Transverse colon (tissue), 4 donors: ENCODE measurements around the gene ZMIZ1. TPM values are rescaled to one million over a fixed set of nuclear protein-coding genes. Genes with fewer than 3 reads are reported as not detected.

Experiments
- DNase-seq: peaks from one replicate; pipeline ENCODE4 v3.0.0-alpha.2; 2019
- H3K27ac ChIP-seq, 4 donors: fragments of 200-600 bp; sonication (generic); 2 replicates each; pipeline ENCODE4 v1.5.1; 2016 to 2018; ENCODE audit warnings: inconsistent platforms in 4 of 4
- H3K27me3 ChIP-seq: fragments of 200-600 bp; sonication (generic); 2 replicates; pipeline ENCODE4 v1.5.1; 2017; ENCODE audit warnings: inconsistent platforms
- H3K36me3 ChIP-seq, 4 donors: fragments of 200-600 bp; sonication (generic); 2 replicates each; pipeline ENCODE4 v1.5.1; 2017 to 2019; ENCODE audit warnings: inconsistent platforms in 4 of 4
- H3K4me1 ChIP-seq, 4 donors: fragments of 200-600 bp; sonication (generic); 2 replicates each; pipeline ENCODE4 v1.5.1; 2017 to 2020; ENCODE audit warnings: inconsistent platforms in 4 of 4
- H3K4me3 ChIP-seq, 4 donors: fragments of 200-600 bp; sonication (generic); 1 replicate in 1 of 4; 2 replicates in 3 of 4; pipeline versions ENCODE4 v1.5.1 to v1.6.1; 2017 to 2019; ENCODE audit warnings: inconsistent platforms in 4 of 4
- H3K9me3 ChIP-seq, 2 donors: fragments of 200-600 bp; sonication (generic); 2 replicates each; pipeline ENCODE4 v1.5.1; 2017 to 2019; ENCODE audit warnings: inconsistent platforms in 2 of 2
- EP300 ChIP-seq: sonication (generic); formaldehyde crosslinking; IDR thresholded peaks from one replicate; pipeline ENCODE4 v1.6.1; 2017; ENCODE audit warnings: antibody characterized with exemption, low read depth
- POLR2A ChIP-seq: fragments of 450-650 bp; IDR thresholded peaks from one replicate; pipeline ENCODE4 v1.6.1; 2016; ENCODE audit warnings: antibody characterized with exemption, mild to moderate bottlenecking, moderate library complexity
- POLR2AphosphoS5 ChIP-seq, 3 donors: sonication (generic); formaldehyde crosslinking; IDR thresholded peaks; one replicate each; pipeline ENCODE4 v1.6.1; 2016; ENCODE audit warnings: antibody characterized with exemption in 3 of 3
- WGBS, 2 donors: methylation state at CpG; one replicate each; pipeline ENCODE4 v1.1.5; 2018; ENCODE audit warnings: low coverage in 1 of 2; 5-methylcytosine and 5-hydroxymethylcytosine counted together
- in situ Hi-C, 4 donors: fragments of 200-750 bp; cut with MboI; loops; one replicate each; pipeline versions ENCODE4 v1.15.0 to v1.15.1; 2017; ENCODE audit warnings: low sequenced_read_pairs in 3 of 4, low pct_ligation_motif_present in 1 of 4, low pct_unique_long_range_greater_than_20kb in 1 of 4
- intact Hi-C: fragments of 100-400 bp; cut with DNase I; formaldehyde crosslinking; loops from one replicate; pipeline ENCODE4 v1.15.1; 2023; ENCODE audit warnings: low total_unique reads
- total RNA-seq, 4 donors: library from RNA; depleted of rRNA; stranded (reverse); fragments of >200 nt; gene quantifications; one replicate each; pipeline ENCODE4 v1.1.0, GENCODE V29; 2016
- TF ChIP-seq, protein P1 (sequence below), 5 experiments: fragments of 200-600 bp in 3 of 5; fragments of 450-650 bp in 2 of 5; sonication (generic) in 3 of 5; IDR thresholded peaks; 1 replicate in 2 of 5; 2 replicates in 3 of 5; pipeline ENCODE4 v1.5.1; 2016 to 2017; ENCODE audit warnings: antibody characterized with exemption in 5 of 5, inconsistent platforms in 3 of 5, mild to moderate bottlenecking in 2 of 5, moderate library complexity in 1 of 5

ZMIZ1 gene
- total RNA-seq, 4 donors from 2014 or later: 32.0 to 108 (median 63.0) TPM

DNA sequence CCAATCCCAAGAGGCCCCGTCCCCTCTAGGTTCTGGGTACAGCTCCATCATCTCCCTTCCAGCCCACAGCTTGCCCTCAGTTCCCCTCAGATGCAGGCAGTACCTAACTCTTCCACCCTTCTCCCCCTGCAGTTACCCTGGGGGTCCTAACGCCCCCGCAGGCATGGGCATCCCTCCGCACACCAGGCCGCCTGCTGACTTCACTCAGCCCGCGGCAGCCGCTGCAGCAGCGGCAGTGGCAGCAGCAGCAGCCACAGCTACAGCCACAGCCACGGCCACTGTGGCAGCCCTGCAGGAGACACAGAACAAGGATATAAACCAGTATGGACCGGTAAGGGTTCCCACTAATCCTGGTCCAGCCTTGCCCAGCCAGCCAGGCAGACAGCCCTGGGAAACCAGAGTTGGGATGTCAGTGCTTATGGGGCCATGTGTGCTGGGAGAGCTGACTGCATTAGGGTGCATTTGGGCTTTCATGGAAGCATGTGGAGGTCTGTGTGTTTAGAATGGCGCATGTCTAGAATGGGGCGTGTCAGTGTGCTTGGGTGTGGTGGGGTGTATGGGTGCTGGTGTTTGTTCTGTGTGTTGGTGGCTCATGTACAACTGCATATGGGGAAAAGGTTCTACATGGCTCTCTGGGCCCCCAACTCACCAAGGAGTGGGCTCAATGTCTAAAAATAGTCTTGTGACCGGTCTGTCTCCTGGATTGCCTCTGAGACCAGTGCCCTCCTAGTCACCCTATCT lies 223.4 kb downstream of the ZMIZ1 start:
- TF ChIP-seq EP300 (no peak), POLR2A (no peak), POLR2AphosphoS5 (IDR thresholded peaks at IDR 0.05) (no peak)
- TF ChIP-seq, protein P1, sequence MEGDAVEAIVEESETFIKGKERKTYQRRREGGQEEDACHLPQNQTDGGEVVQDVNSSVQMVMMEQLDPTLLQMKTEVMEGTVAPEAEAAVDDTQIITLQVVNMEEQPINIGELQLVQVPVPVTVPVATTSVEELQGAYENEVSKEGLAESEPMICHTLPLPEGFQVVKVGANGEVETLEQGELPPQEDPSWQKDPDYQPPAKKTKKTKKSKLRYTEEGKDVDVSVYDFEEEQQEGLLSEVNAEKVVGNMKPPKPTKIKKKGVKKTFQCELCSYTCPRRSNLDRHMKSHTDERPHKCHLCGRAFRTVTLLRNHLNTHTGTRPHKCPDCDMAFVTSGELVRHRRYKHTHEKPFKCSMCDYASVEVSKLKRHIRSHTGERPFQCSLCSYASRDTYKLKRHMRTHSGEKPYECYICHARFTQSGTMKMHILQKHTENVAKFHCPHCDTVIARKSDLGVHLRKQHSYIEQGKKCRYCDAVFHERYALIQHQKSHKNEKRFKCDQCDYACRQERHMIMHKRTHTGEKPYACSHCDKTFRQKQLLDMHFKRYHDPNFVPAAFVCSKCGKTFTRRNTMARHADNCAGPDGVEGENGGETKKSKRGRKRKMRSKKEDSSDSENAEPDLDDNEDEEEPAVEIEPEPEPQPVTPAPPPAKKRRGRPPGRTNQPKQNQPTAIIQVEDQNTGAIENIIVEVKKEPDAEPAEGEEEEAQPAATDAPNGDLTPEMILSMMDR (IDR thresholded peaks at IDR 0.05): no peak
- 79% methylated on average over 13 of the region's 14 CpGs; no CpG with 5 or more reads in 1 of the 2 donors for WGBS, 2 donors

DNA sequence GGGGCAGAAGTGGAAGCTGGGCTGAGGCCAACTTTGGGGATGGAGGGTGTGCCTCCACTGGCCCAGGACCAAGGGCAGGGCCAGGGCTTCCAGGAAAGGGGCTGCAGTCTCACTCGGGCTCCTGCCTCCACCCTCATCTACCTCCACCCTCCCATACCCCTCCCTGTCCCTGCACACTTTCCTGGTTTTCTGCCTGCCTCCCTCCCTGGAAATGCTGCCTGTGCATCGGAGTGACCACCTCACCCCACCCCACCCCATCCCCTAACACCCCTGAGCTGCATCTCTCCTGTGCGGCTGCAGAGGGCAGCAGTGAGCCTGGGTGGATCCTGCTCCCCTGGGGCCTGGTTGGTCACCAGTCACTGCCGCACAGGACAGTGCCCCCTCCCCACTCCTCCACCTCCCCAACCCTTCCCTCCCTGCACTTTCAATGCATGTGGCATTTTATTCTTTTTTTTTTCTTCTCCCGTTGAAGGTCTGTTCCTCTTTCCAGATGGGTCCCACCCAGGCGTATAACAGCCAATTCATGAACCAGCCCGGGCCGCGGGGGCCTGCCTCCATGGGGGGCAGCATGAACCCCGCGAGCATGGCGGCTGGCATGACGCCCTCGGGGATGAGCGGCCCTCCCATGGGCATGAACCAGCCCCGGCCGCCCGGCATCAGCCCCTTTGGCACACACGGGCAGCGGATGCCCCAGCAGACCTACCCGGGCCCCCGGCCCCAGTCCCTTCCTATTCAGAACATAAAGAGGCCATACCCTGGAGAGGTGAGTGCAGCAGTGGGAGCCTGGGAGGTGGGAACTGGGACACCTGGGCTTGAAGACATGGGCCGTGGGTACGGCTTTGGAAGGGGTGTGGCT lies 224.4 kb downstream of the ZMIZ1 start:
- no peak for DNase-seq
- intact Hi-C loops (no loop called here), in situ Hi-C loops (no loop called here)
- no peak for TF ChIP-seq EP300
- TF ChIP-seq, protein P1 (IDR thresholded peaks at IDR 0.05): peak; percentile 15 to 51 (median 39)
- H3K27me3 ChIP-seq: no peaks in the 10 kb centered on the region
- peaks cover 0 to 37% (median 22%) of the 10 kb centered on the region in 4 donors for H3K4me1 ChIP-seq
- WGBS, 2 donors: 43 to 76% methylated on average over 3 to 24 of the region's 24 CpGs
- H3K36me3 ChIP-seq: peaks cover 0 to 31% (median 7%) of the 10 kb centered on the region in 4 donors
- no peak overlapping the region for H3K4me3 ChIP-seq
- H3K27ac ChIP-seq: peak overlapping the region; percentile 32 to 58 (median 36)
- no peaks in the 10 kb centered on the region for H3K9me3 ChIP-seq

More for the DNA sequence above, 223.4 kb downstream of the ZMIZ1 start:
- intact Hi-C loops (no loop called here), in situ Hi-C loops (no loop called here)
- no peak overlapping the region for H3K4me3 ChIP-seq
- H3K9me3 ChIP-seq: no peaks in the 10 kb centered on the region
- no peak for DNase-seq
- H3K27ac ChIP-seq: peak overlapping the region in 3 of 4 donors; percentile 32 to 41 (median 32)
- H3K36me3 ChIP-seq: peaks cover 0 to 25% (median 2%) of the 10 kb centered on the region in 4 donors
- H3K4me1 ChIP-seq: peaks cover 1 to 38% (median 23%) of the 10 kb centered on the region in 4 donors
- no peaks in the 10 kb centered on the region for H3K27me3 ChIP-seq

DNA sequence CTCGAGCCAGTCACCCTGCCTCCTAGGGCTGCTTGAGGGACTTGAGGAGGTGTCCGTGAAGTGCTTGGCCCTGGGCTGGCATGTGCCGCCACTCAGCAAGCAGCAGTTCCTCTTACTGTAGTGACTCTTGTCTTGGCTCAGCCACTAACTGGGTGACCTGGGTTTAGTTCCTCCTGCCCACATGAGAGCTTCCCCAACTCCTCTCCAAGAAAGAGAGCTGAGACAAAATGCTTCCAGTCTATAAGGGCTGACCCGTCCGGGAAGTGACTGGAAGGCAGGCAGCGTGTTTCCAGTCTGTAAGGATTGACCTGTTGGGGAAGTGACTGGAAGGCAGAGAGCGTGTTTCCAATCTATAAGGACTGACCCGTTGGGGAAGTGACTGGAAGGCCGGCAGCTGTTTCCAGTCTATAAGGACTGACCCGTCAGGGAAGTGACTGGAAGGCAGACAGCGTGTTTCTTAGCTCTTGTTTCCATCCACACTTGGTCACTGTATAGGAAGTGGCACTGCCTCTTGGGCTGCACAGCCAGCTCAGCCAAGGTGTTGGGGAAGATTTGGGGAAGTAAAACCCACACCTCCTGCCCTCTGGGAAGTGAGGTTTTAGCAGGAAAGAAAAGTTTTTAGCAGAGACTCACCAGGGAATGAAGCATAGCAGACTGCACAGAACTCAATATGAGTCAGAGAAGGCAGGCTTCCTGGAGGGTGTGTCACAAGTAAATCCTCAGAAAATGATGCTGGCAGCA lies 225.2 kb downstream of the ZMIZ1 start:
- Histone ChIP-seq H3K4me1 (peaks cover 0 to 31% (median 24%) of the 10 kb centered on the region in 4 donors), H3K27me3 (no peaks in the 10 kb centered on the region), H3K27ac (peak overlapping the region; percentile 32 to 58 (median 36)), H3K36me3 (peaks cover 0 to 38% (median 9%) of the 10 kb centered on the region in 4 donors), H3K9me3 (no peaks in the 10 kb centered on the region), H3K4me3 (no peak overlapping the region)
- 79 to 100% methylated on average over 2 to 11 of the region's 11 CpGs for WGBS, 2 donors
- peak; percentile 36 for DNase-seq
- TF ChIP-seq POLR2A: no peak
- no peak for TF ChIP-seq POLR2AphosphoS5 (IDR thresholded peaks at IDR 0.05)
- no peak for TF ChIP-seq EP300
- TF ChIP-seq, protein P1 (IDR thresholded peaks at IDR 0.05): no peak
- in situ Hi-C loops (no loop called here), intact Hi-C loops (no loop called here)
